Rectal smooth muscle tissue (tissue), 1 donor: ENCODE data around the gene MTHFD1.
A peak's percentile ranks its signal among the peaks of the same experiment; 100 is the strongest.

Source experiments
- H3K27ac ChIP-seq: one replicate; pipeline ENCODE4 v1.7.0; 2013; ENCODE audit warnings: low read depth, low read length, inconsistent platforms
- H3K27me3 ChIP-seq: one replicate; pipeline ENCODE4 v1.7.0; 2013; ENCODE audit warnings: low read length; ENCODE audit not compliant: control insufficient read depth, insufficient read depth
- H3K36me3 ChIP-seq: one replicate; pipeline ENCODE4 v1.7.0; 2013; ENCODE audit warnings: low read length; ENCODE audit not compliant: control insufficient read depth, insufficient read depth
- H3K4me1 ChIP-seq: one replicate; pipeline ENCODE4 v1.7.0; 2013; ENCODE audit warnings: low read length; ENCODE audit not compliant: control insufficient read depth, insufficient read depth
- H3K4me3 ChIP-seq: one replicate; pipeline ENCODE4 v1.7.0; 2013; ENCODE audit warnings: low read length
- H3K9ac ChIP-seq: one replicate; pipeline ENCODE4 v1.7.0; 2013; ENCODE audit warnings: low read length

MTHFD1 gene

DNA sequence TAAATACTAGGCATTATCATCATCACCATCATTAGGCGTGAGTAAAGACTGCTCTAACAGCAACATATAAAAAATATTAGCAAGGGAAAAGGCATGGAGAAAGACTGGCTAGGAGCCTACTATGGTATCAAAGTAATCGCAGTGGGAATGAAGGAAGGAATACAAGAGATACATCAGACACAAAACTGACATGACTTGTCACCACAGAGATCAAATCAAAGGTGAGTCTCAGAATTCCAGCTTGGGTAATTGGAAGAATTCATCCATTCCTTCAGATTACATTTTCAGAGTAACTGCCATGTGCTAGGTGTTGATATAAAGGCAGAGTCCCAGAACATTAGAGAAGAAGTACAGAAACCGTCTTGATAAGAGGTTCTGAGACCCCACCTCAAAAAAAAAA, 105.3 kb downstream of the MTHFD1 start:
- H3K27ac ChIP-seq, result no peak overlapping the region
- no peak overlapping the region for H3K9ac ChIP-seq
- H3K36me3 ChIP-seq, result no peaks in the 10 kb centered on the region
- H3K4me3 ChIP-seq, result no peak overlapping the region
- no peaks in the 10 kb centered on the region for H3K27me3 ChIP-seq
- H3K4me1 ChIP-seq, result no peaks in the 10 kb centered on the region

DNA sequence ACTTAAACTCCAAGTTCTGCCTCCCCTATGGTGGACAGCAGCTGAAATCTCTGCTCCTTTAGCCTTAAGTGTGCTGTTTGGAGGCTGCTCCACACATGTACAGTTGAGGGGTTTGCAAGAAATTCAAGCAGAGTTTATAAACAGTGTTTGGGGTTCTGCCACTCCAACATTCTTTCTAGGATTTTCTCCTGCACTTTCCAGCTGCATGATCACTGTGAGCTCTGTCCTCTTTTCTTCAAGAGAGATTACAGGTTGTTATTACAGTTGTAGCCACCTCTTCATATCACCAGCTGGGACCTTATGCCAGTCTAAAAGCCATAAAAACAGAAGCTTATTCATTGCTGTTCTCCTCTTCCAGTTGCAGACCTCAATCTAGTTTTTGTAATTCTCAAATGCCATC, 107.1 kb downstream of the MTHFD1 start:
- H3K9ac ChIP-seq, result no peak overlapping the region
- no peaks in the 10 kb centered on the region for H3K27me3 ChIP-seq
- H3K36me3 ChIP-seq, result no peaks in the 10 kb centered on the region
- H3K4me1 ChIP-seq, result no peaks in the 10 kb centered on the region
- H3K27ac ChIP-seq, result no peak overlapping the region
- no peak overlapping the region for H3K4me3 ChIP-seq

DNA sequence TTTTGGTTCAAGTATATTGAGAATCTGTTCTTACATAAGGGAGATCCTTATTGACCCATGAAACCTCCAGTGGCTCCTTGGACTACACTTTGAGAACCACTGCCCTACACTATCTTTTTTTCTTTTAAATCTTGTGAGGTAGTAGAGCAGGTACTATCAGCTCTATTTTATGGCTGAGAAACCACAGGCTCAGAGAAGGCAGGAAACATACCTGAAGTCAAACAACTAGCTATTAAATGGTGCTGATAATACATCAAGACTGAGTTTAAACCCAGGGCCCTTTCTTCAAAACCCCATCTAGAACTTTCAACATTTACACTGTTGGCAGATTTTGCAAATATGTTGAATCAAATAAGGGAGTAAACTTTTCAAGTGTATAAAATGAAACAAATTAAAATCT, 108.6 kb downstream of the MTHFD1 start:
- Histone ChIP-seq H3K9ac (no peak overlapping the region), H3K4me1 (peaks cover 6% of the 10 kb centered on the region), H3K36me3 (no peaks in the 10 kb centered on the region), H3K27ac (no peak overlapping the region), H3K4me3 (no peak overlapping the region), H3K27me3 (no peaks in the 10 kb centered on the region)

DNA sequence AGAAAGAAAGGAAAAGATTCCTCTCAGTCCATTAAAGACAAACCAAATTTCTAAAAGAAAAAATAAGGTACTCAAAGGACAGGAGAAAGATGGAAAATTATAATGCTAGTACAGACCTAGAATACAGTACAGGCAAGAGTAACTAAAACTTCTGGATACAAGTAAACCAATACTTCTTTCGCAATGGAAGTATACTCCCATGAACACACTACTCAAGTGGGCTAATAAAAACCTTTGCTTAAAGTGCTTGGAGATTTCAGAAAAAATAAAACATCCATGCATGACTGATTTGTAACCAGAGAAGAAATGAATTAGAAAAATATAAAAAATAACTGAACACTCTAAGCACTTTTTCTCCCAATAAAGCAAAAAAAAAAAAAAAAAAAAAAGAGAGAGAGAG, 111.9 kb downstream of the MTHFD1 start:
- Histone ChIP-seq H3K4me1 (peaks cover 17% of the 10 kb centered on the region), H3K27me3 (no peaks in the 10 kb centered on the region), H3K4me3 (no peak overlapping the region), H3K27ac (no peak overlapping the region), H3K9ac (no peak overlapping the region), H3K36me3 (no peaks in the 10 kb centered on the region)

DNA sequence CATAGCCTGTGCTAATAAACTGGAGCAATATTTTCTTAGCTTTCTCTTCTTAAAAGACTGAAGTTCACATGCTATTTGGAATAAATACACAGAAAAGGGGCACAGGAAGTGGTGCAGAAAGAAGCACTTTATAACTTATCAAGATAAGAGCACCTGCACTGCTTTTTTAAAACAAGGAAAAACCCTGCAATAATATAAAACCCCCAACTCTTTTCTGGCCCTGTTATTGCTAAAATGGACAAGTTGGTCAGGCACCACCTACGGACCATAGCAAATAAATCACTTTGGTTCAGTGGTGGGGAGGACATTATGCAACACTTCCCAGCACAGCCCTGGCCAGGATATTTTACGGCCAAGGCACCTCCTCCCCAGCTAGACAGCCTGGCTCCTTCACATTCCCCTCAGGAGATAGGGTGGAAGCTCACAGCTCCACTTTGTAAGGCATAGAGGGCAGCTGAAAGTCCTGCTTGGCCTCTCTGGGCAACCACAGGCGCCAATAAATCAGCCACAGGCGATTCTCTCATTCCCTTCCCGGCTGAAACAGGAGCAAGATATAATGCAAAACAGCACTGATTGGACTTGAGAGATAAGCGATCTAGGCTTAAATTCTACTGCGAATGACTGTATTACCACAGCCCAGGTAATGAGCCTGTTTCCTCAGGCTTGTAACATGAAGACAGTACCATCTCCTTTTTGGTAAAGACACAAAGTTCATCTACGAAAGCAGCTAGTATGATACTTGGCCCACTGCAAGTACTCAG, 113.4 kb downstream of the MTHFD1 start:
- Histone ChIP-seq H3K4me1 (peaks cover 19% of the 10 kb centered on the region), H3K27ac (peak overlapping the region; percentile 99), H3K27me3 (no peaks in the 10 kb centered on the region), H3K4me3 (peak overlapping the region; percentile 97), H3K36me3 (no peaks in the 10 kb centered on the region), H3K9ac (peak overlapping the region; percentile 36)

DNA sequence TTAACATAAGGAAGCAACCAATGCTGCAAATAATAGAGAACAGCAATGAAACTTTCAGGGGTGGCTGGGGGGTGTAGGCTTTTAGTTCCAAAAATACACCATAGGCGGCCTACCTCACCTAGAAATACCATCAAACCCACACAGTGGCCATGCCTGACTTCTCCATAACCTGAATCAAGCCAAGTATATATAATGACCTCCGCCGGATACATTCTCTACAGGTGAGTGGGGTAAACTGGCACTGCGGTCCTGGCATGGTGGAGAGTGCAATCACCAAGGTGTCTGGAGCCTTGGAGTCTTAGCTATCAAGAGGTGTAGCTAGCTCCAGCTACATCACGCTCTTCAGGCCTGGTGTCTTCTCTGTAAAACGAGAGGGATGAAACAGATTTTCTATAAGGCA, 114.3 kb downstream of the MTHFD1 start:
- peaks cover 20% of the 10 kb centered on the region for H3K4me1 ChIP-seq
- peak overlapping the region; percentile 97 for H3K4me3 ChIP-seq
- peak overlapping the region; percentile 100 for H3K9ac ChIP-seq
- H3K27me3 ChIP-seq, result no peaks in the 10 kb centered on the region
- H3K36me3 ChIP-seq, result no peaks in the 10 kb centered on the region
- H3K27ac ChIP-seq, result peak overlapping the region; percentile 99

DNA sequence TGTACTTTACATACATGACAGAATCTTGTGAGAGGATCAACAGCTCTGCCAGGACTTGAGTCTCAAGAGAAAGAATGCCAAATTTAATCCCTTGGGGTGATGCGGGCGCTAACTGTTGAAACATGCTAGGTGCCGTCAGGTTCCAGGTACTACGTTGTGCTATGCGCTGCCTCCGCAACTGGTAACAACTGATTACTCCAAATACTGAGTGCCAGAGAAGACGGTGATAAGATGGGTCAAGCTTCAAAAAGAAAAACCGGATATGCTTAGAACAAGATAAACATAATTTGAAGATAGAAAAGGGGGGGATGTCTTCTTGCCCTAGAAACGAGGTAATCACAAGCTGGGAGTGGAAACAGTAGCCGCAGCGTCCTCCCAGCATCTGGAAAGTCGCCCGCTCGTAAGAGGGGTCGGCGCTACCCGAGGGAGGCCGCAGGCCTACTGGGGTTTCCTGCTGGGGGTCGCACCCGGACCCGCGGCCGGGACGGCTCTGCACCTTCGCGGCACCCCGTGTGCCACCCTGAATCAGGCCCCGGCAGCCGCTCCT, 114.8 kb downstream of the MTHFD1 start:
- H3K27me3 ChIP-seq, result no peaks in the 10 kb centered on the region
- peaks cover 20% of the 10 kb centered on the region for H3K4me1 ChIP-seq
- no peaks in the 10 kb centered on the region for H3K36me3 ChIP-seq
- H3K9ac ChIP-seq, result peak overlapping the region; percentile 100
- peak overlapping the region; percentile 99 for H3K27ac ChIP-seq
- H3K4me3 ChIP-seq, result peak overlapping the region; percentile 97

DNA sequence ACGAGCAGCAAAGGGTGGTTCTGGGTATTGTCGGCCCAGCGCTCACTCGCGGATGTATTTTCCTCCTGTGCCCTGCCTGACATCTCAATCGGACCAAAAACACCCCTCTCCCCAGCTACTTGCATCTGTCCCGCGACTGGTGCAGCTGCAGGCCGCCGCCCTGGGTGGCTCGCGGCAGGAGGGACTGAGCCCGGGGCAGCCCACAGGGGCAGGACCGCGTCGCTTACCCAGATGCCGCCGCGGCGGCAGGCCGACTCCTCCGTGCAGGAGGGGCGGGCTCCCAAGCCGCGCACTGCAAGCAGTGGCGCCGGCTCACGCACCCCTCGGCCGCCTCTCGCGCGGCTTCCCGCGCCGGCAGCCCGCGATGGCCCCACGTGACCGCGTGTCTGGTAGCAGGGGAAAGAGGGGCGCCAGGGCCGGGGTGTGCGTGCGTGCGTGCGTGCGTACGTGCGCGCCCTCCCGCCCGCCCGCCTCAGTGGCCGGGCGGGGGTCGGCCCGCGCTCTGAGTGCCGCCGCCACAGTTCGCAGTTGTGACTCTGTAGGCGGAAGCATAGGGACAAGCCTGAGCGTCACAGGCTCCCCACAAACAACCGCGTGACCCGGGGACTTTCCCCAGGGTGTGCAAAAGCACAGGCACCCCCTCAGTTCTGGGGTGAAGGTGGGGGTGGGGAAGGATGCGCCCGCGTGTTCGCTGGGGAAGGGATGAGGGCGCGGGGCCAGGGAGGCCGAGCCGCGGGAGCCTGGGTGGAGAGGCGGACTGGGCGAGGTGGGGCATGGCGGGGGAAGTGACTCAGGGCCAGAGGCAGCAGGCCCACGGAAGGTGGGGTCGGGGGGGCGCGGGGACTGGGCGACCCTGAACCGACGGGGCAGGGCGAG, 115.5 kb downstream of the MTHFD1 start, which contains the start of gene ZBTB25:
TSS of gene ZBTB25 (minus strand) at position 405 of the 876 bp plus-strand sequence. CDS start 13,305 bp downstream, outside the sequence.
- H3K9ac ChIP-seq, result peak within 1 kb of the TSS; percentile 100
- H3K27ac ChIP-seq, result peak within 1 kb of the TSS; percentile 99
- H3K4me1 ChIP-seq, result peaks cover 20% of the 10 kb centered on the region
- H3K4me3 ChIP-seq, result peak within 1 kb of the TSS; percentile 97
- no peaks in the 10 kb centered on the region for H3K27me3 ChIP-seq
- no peaks in the 10 kb centered on the region for H3K36me3 ChIP-seq

DNA sequence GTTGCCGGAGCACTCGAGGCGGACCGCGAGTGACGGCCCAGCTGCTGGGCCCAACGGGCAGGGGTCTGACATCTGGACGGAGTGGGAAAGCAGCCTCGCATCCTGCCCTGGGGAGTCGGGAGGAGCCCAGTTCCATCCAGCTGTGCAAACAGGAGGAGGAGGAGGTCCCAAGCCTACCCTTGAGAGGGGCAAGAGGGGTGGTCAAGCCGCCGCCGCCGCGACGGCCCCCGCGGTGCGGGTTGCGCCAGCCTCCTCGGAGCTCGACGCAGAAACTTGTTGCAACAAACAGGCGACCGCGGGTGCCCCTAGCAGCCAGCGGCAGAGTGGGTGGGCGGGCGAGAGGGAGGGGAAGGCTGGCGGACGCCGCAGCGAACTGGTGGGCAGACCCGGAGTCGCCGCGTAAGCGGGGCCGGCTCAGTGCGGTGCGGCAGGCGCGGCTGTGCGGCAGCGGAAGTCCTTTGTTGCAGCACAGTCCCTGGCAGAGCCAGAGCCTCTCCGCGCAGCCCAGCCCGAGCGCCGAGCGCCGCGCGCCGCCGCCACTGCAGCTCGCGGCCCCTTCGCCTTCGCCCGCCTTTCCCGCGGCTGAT, 116.2 kb downstream of the MTHFD1 start, which contains the start of gene ZBTB1:
TSS of gene ZBTB1 (plus strand) at position 461 of the 587 bp plus-strand sequence. CDS start 16,735 bp downstream, outside the sequence.
- H3K9ac ChIP-seq, result peak within 1 kb of the TSS; percentile 100
- H3K27ac ChIP-seq, result peak within 1 kb of the TSS; percentile 99
- peak within 1 kb of the TSS; percentile 97 for H3K4me3 ChIP-seq
- no peaks in the 10 kb centered on the region for H3K27me3 ChIP-seq
- H3K36me3 ChIP-seq, result no peaks in the 10 kb centered on the region
- H3K4me1 ChIP-seq, result peaks cover 20% of the 10 kb centered on the region

DNA sequence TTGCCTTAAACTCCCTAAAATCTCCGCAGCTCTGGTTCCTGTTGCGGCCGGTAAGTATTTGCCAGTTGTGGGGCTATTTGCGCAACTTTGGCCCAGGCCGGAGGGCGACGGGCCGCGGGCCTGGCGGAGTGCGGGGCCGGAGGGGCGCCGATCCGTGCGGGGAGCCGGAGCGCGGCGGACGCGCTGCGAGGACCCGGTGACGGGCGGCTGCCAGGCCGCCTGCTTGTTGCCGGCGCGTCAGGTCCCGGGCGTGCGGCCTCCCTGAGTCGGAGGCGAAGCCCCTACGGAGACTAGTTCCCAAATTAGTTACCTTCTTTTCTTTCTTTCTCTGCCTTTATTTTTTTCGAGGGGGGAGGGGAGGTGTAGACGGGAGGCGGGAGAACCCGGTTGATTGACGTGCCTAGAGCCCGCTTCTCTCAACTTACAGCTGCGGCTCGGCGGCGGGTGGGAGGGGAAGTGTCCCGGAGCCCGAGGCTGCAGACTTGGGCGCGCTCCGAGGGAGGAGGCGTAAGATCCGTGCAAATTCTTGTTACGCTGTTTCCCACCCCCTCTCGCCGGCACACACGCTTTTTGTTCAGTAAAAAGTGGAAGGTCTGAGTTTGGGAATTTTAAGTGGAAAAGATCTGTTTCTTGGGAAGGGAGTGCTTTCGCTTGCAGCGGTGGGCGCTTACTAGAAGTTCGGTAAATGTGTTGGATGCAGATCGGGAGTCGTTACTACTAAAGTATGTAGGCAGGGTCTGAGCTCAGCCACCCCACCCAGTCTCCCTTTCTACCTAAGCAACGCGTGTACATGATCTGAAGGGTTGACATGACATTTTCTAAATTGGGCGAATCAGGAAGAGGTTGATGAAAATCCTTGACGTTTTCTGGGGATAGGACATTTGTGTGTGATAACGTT, 117.0 kb downstream of the MTHFD1 start:
- Histone ChIP-seq H3K27ac (peak overlapping the region; percentile 99), H3K4me1 (peaks cover 20% of the 10 kb centered on the region), H3K9ac (peak overlapping the region; percentile 84), H3K36me3 (no peaks in the 10 kb centered on the region), H3K4me3 (peak overlapping the region; percentile 97), H3K27me3 (no peaks in the 10 kb centered on the region)

DNA sequence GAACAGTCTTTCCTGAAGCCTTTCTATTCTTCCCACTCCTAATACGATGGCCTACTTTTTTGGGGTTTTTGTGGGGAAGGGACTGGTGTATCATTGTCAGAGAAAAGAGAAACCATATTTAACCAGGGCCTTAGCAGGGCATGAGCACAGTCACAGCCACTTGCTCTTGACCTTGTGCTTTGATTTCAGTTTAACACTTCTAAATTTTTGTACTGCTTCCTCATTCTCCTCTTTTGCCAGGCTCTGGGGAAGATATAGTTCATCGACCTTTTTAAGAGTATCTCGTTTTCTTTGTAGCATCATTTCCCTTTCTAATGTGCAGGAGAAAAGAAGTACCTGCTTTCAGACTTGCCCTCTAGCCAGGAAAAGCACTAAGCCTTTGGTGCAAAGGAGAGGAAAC, 118.6 kb downstream of the MTHFD1 start:
- no peak overlapping the region for H3K9ac ChIP-seq
- peaks cover 15% of the 10 kb centered on the region for H3K4me1 ChIP-seq
- no peaks in the 10 kb centered on the region for H3K27me3 ChIP-seq
- no peaks in the 10 kb centered on the region for H3K36me3 ChIP-seq
- H3K27ac ChIP-seq, result peak overlapping the region; percentile 18
- H3K4me3 ChIP-seq, result no peak overlapping the region
